ENCODE data around the gene CENPP.

DNA sequence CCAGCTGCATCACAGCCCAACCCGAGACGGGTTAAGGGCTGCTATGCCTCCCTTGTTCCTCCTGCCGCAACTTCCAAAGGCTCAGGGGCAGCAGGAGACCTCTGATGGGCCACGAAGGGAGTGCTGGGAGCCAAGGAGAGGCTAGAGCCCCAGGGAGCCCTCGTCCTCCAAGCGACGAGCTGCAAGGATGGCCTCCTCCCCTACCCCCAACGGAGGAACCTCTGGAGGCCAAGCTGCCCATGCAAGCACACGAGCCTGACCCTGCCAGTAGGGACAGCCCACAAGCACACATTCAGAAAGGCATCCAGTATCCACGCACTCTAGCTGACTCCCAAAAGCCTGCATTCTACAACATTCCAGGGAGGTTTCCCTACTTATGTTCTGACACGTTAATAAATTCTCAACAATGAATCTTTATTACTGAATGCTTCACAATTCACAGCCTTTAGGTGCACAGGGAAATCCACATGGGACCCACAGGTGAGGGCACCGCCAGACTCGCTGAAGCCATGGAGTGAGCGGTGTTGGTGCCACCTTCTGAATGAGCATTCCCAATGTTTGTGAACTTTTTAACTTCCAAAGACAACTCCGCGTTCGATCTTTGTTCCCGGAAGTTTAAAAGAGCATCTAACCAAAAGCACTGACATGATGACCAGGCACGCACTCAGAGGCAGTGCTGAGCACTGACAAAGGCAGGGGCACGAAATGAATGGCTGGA is 315.5 kb downstream of the CENPP start:
- TF ChIP-seq GATA2 (IDR thresholded peaks at IDR 0.05; ENCODE audit: low read depth, low read length) = no peak
- TF ChIP-seq GATA3 (IDR thresholded peaks at IDR 0.05; ENCODE audit: low read depth, low read length) = no peak

Data from SH-SY5Y (cell line).